Neural crest cell (in vitro differentiated cells): ENCODE measurements around the gene MUC5AC. TPM values are rescaled to one million over a fixed set of nuclear protein-coding genes. Genes with fewer than 3 reads are reported as not detected.
"Not testable (repeated sequence)": the region's sequence is repeated elsewhere in the genome, so short reads cannot be mapped to it uniquely, and the experiment has no call there.

ENCODE experiments used
- DNase-seq: peaks from one replicate; pipeline ENCODE4 v3.0.0; 2021; ENCODE audit warnings: low read depth, mixed read lengths, low spot score
- H3K27ac Mint-ChIP-seq: one replicate; pipeline ENCODE4 v1.8.0; 2021; ENCODE audit warnings: mild to moderate bottlenecking, mixed read lengths; ENCODE audit not compliant: unreplicated experiment
- H3K27me3 Mint-ChIP-seq: 2 replicates; pipeline ENCODE4 v1.8.0; 2021; ENCODE audit warnings: low read depth, mild to moderate bottlenecking, mixed read lengths
- H3K36me3 Mint-ChIP-seq: 2 replicates; pipeline ENCODE4 v1.8.0; 2021; ENCODE audit warnings: low read depth, mild to moderate bottlenecking, mixed read lengths
- H3K4me1 Mint-ChIP-seq: 2 replicates; pipeline ENCODE4 v1.8.0; 2021; ENCODE audit warnings: mixed read lengths
- H3K4me3 Mint-ChIP-seq: one replicate; pipeline ENCODE4 v1.8.0; 2021; ENCODE audit warnings: mild to moderate bottlenecking, mixed read lengths
- H3K9me3 Mint-ChIP-seq: 2 replicates; pipeline ENCODE4 v1.8.0; 2021; ENCODE audit warnings: mixed read lengths
- total RNA-seq: library from RNA; stranded (reverse); gene quantifications from 2 replicates; pipeline ENCODE4 v1.2.1, GENCODE V29; 2021
- TF ChIP-seq, protein P1 (sequence below): fragments of 200-600 bp; sonication (generic); conservative IDR thresholded peaks from 2 replicates; pipeline ENCODE4 v1.5.0; 2021; ENCODE audit warnings: antibody characterized with exemption, mild to moderate bottlenecking

MUC5AC gene
- total RNA-seq, 1 donor from 2014 or later, result not detected

DNA sequence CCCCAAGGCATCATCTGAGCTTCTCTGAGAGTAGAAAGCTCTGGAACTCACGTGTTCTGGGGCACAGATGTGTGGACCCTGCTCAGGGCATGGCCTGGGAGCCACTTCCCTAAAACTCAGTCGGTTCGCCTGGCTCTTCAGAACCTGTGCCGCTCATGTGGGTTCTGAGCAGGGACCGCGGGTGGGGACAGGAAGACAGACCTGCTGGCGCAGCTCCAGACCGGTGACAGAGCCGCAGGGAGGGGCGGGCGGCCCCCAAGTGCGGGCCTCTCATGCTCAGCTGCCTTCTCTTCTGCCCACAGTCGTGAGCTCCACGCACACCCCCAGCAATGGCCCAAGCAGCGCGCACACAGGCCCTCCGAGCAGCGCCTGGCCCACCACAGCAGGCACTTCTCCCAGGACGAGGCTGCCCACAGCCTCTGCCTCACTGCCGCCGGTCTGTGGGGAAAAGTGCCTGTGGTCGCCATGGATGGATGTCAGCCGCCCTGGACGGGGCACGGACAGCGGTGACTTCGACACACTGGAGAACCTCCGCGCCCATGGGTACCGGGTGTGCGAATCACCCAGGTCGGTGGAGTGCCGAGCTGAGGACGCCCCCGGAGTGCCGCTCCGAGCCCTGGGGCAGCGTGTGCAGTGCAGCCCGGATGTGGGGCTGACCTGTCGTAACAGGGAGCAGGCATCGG lies 24.2 kb downstream of the MUC5AC start:
- TF ChIP-seq, protein P1, sequence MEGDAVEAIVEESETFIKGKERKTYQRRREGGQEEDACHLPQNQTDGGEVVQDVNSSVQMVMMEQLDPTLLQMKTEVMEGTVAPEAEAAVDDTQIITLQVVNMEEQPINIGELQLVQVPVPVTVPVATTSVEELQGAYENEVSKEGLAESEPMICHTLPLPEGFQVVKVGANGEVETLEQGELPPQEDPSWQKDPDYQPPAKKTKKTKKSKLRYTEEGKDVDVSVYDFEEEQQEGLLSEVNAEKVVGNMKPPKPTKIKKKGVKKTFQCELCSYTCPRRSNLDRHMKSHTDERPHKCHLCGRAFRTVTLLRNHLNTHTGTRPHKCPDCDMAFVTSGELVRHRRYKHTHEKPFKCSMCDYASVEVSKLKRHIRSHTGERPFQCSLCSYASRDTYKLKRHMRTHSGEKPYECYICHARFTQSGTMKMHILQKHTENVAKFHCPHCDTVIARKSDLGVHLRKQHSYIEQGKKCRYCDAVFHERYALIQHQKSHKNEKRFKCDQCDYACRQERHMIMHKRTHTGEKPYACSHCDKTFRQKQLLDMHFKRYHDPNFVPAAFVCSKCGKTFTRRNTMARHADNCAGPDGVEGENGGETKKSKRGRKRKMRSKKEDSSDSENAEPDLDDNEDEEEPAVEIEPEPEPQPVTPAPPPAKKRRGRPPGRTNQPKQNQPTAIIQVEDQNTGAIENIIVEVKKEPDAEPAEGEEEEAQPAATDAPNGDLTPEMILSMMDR, result no peak
- no peak overlapping the region for H3K27ac Mint-ChIP-seq

DNA sequence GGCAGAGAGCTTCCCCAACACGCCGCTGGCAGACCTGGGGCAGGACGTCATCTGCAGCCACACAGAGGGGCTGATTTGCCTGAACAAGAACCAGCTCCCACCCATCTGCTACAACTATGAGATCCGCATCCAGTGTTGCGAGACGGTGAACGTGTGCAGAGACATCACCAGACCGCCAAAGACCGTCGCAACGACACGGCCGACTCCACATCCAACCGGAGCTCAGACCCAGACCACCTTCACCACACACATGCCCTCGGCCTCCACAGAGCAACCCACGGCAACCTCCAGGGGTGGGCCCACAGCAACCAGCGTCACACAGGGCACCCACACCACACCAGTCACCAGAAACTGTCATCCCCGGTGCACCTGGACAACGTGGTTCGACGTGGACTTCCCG lies 26.4 kb downstream of the MUC5AC start:
- not testable (repeated sequence) for H3K4me3 Mint-ChIP-seq, H3K36me3 Mint-ChIP-seq, DNase-seq, H3K27me3 Mint-ChIP-seq, H3K9me3 Mint-ChIP-seq, H3K4me1 Mint-ChIP-seq, H3K27ac Mint-ChIP-seq

More for the DNA sequence above, 24.2 kb downstream of the MUC5AC start:
- DNase-seq, result no peak
- no peak overlapping the region for H3K4me3 Mint-ChIP-seq
- H3K4me1 Mint-ChIP-seq, result no peaks in the 10 kb centered on the region
- H3K36me3 Mint-ChIP-seq, result no peaks in the 10 kb centered on the region
- no peaks in the 10 kb centered on the region for H3K9me3 Mint-ChIP-seq
- H3K27me3 Mint-ChIP-seq, result no peaks in the 10 kb centered on the region

DNA sequence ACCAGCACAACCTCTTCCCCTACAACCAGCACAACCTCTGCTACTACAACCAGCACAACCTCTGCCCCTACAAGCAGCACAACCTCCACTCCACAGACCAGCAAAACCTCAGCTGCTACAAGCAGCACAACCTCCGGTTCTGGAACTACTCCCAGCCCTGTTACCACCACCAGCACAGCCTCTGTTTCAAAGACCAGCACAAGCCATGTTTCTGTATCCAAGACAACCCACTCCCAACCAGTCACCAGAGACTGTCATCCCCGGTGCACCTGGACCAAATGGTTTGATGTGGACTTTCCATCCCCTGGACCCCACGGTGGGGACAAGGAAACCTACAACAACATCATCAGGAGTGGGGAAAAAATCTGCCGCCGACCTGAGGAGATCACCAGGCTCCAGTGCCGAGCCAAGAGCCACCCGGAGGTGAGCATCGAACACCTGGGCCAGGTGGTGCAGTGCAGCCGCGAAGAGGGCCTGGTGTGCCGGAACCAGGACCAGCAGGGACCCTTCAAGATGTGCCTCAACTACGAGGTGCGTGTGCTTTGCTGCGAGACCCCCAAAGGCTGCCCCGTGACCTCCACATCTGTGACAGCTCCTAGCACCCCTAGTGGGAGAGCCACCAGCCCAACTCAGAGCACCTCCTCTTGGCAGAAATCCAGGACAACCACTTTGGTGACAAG lies 30.8 kb downstream of the MUC5AC start:
- not testable (repeated sequence) for H3K27ac Mint-ChIP-seq, H3K4me3 Mint-ChIP-seq, DNase-seq, H3K27me3 Mint-ChIP-seq, H3K9me3 Mint-ChIP-seq, H3K4me1 Mint-ChIP-seq, H3K36me3 Mint-ChIP-seq

DNA sequence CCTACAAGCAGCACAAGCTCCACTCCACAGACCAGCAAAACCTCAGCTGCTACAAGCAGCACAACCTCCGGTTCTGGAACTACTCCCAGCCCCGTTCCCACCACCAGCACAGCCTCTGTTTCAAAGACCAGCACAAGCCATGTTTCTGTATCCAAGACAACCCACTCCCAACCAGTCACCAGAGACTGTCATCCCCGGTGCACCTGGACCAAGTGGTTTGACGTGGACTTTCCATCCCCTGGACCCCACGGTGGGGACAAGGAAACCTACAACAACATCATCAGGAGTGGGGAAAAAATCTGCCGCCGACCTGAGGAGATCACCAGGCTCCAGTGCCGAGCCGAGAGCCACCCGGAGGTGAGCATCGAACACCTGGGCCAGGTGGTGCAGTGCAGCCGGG lies 32.1 kb downstream of the MUC5AC start:
- H3K9me3 Mint-ChIP-seq, H3K4me3 Mint-ChIP-seq, H3K27me3 Mint-ChIP-seq, H3K36me3 Mint-ChIP-seq, H3K27ac Mint-ChIP-seq, H3K4me1 Mint-ChIP-seq, DNase-seq: not testable (repeated sequence)

DNA sequence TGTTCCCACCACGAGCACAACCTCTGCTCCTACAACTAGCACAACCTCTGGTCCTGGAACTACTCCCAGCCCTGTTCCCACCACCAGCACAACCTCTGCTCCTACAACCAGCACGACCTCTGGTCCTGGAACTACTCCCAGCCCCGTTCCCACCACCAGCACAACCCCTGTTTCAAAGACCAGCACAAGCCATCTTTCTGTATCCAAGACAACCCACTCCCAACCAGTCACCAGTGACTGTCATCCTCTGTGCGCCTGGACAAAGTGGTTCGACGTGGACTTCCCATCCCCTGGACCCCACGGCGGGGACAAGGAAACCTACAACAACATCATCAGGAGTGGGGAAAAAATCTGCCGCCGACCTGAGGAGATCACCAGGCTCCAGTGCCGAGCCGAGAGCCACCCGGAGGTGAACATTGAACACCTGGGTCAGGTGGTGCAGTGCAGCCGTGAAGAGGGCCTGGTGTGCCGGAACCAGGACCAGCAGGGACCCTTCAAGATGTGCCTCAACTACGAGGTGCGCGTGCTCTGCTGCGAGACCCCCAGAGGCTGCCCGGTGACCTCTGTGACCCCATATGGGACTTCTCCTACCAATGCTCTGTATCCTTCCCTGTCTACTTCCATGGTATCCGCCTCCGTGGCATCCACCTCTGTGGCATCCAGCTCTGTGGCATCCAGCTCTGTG lies 34.2 kb downstream of the MUC5AC start:
- not testable (repeated sequence) for H3K36me3 Mint-ChIP-seq, H3K9me3 Mint-ChIP-seq, H3K27me3 Mint-ChIP-seq, H3K4me1 Mint-ChIP-seq, H3K4me3 Mint-ChIP-seq, DNase-seq, H3K27ac Mint-ChIP-seq

DNA sequence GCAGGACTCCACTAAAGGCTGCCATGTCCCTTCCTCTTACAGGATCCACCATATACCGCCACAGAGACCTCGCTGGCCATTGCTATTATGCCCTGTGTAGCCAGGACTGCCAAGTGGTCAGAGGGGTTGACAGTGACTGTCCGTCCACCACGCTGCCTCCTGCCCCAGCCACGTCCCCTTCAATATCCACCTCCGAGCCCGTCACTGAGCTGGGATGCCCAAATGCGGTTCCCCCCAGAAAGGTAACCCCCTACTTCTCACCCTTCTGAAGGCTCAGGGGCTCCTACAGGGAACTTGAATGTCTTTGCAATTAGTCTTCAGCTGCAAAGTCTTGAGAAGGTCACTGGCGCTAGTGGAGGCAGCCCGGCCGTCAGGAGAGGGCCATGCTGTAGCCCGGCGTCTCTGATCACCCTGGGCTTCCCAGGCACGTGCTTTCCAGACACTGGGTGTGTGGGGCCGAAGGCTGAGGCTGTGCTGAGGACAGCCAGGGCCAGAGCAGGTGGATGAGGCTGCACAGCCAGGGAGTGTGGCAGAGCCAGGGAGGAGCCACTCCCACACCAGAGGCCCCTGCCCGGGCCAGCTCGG lies 35.1 kb downstream of the MUC5AC start:
- TF ChIP-seq, protein P1, result no peak
- Mint-ChIP-seq H3K36me3 (no peaks in the 10 kb centered on the region), H3K4me3 (no peak overlapping the region), H3K9me3 (no peaks in the 10 kb centered on the region), H3K27me3 (peaks cover 2% of the 10 kb centered on the region), H3K27ac (no peak overlapping the region), H3K4me1 (no peaks in the 10 kb centered on the region)
- DNase-seq, result no peak

DNA sequence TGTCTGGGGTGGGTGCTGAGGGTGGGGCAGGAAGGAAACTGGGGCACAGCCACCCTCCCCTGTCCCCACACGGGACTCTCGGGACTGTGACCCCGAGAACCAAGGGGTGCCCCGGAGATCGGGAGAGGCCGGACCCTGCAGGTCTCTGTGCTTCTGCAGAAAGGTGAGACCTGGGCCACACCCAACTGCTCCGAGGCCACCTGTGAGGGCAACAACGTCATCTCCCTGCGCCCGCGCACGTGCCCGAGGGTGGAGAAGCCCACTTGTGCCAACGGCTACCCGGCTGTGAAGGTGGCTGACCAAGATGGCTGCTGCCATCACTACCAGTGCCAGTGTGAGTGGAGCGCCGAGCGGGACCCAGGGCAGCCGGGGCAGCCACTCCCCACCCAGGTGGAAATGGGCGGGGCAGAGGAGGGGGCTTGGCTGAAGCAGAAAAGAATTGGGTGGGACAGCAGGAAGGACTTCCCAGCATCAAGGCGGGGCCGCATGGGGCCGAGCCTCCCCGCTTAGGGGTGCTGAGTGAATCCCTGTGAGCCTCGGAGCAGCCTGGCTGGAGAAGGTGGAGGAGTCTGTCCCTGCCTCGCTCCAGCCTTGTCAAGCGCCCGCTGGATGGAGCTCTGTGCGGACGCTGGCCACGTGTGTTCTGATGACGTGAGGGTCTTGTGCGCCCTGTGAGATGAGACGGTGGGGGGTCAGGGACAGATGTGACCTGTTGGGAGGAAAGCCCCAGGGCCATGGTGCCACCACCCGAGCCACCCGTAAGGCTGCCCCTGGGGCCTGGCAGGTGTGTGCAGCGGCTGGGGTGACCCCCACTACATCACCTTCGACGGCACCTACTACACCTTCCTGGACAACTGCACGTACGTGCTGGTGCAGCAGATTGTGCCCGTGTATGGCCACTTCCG lies 35.8 kb downstream of the MUC5AC start:
- H3K4me3 Mint-ChIP-seq, result no peak overlapping the region
- TF ChIP-seq, protein P1, result no peak
- H3K4me1 Mint-ChIP-seq, result no peaks in the 10 kb centered on the region
- no peak overlapping the region for H3K27ac Mint-ChIP-seq
- H3K27me3 Mint-ChIP-seq, result peaks cover 2% of the 10 kb centered on the region
- H3K36me3 Mint-ChIP-seq, result no peaks in the 10 kb centered on the region
- DNase-seq, result no peak
- H3K9me3 Mint-ChIP-seq, result no peaks in the 10 kb centered on the region
